ENCODE results near the gene CSMD2.

Gene CSMD2

GRCh38 chr1:34053660-34054059 is 111.4 kb downstream of the CSMD2 start:
- 100% methylated on average over 1 of the region's 2 CpGs; no CpG with 5 or more reads in 1 of the 2 experiments for WGBS, 2 experiments (ENCODE audit: insufficient coverage in 2 of 2)

GRCh38 chr1:34052565-34052964 is 112.5 kb downstream of the CSMD2 start:
- Histone ChIP-seq H3K4me1 (ENCODE audit: control insufficient read depth, insufficient read depth, low read length, poor library complexity, severe bottlenecking) (peaks cover 3% of the 10 kb centered on the region), H3K4me3 (ENCODE audit: extremely low read depth, insufficient read depth, low read length, poor library complexity, severe bottlenecking) (no peak overlapping the region), H3K9me3 (ENCODE audit: control insufficient read depth, low read length) (peaks cover 14% of the 10 kb centered on the region), H3K36me3 (ENCODE audit: control insufficient read depth, insufficient read depth, low read length) (no peaks in the 10 kb centered on the region), H3K27ac (ENCODE audit: low read depth, low read length, severe bottlenecking) (no peak overlapping the region)
- 90 to 95% methylated on average over 6 of the region's 6 CpGs for WGBS, 2 experiments (ENCODE audit: insufficient coverage in 2 of 2)

More at GRCh38 chr1:34053660-34054059, 111.4 kb downstream of the CSMD2 start:
- H3K36me3 ChIP-seq (ENCODE audit: control insufficient read depth, insufficient read depth, low read length) = no peaks in the 10 kb centered on the region
- no peak overlapping the region for H3K4me3 ChIP-seq (ENCODE audit: extremely low read depth, insufficient read depth, low read length, poor library complexity, severe bottlenecking)
- peaks cover 3% of the 10 kb centered on the region for H3K4me1 ChIP-seq (ENCODE audit: control insufficient read depth, insufficient read depth, low read length, poor library complexity, severe bottlenecking)
- H3K27ac ChIP-seq (ENCODE audit: low read depth, low read length, severe bottlenecking) = no peak overlapping the region
- peaks cover 14% of the 10 kb centered on the region for H3K9me3 ChIP-seq (ENCODE audit: control insufficient read depth, low read length)

GRCh38 chr1:34050709-34051485 is 114.1 kb downstream of the CSMD2 start:
- no peaks in the 10 kb centered on the region for H3K36me3 ChIP-seq (ENCODE audit: control insufficient read depth, insufficient read depth, low read length)
- H3K9me3 ChIP-seq (ENCODE audit: control insufficient read depth, low read length) = peaks cover 14% of the 10 kb centered on the region
- 88% methylated on average over 2 of the region's 3 CpGs; no CpG with 5 or more reads in 1 of the 2 experiments for WGBS, 2 experiments (ENCODE audit: insufficient coverage in 2 of 2)
- H3K4me1 ChIP-seq (ENCODE audit: control insufficient read depth, insufficient read depth, low read length, poor library complexity, severe bottlenecking) = no peaks in the 10 kb centered on the region
- H3K4me3 ChIP-seq (ENCODE audit: extremely low read depth, insufficient read depth, low read length, poor library complexity, severe bottlenecking) = no peak overlapping the region
- H3K27ac ChIP-seq (ENCODE audit: low read depth, low read length, severe bottlenecking) = no peak overlapping the region

- no peak overlapping the region for H3K4me3 ChIP-seq (ENCODE audit: extremely low read depth, insufficient read depth, low read length, poor library complexity, severe bottlenecking)
- H3K9me3 ChIP-seq (ENCODE audit: control insufficient read depth, low read length) = peaks cover 14% of the 10 kb centered on the region
- no peaks in the 10 kb centered on the region for H3K36me3 ChIP-seq (ENCODE audit: control insufficient read depth, insufficient read depth, low read length)
- H3K27ac ChIP-seq (ENCODE audit: low read depth, low read length, severe bottlenecking) = no peak overlapping the region
- 78 to 100% methylated on average over 1 of the region's 1 CpG for WGBS, 2 experiments (ENCODE audit: insufficient coverage in 2 of 2)
- no peaks in the 10 kb centered on the region for H3K4me1 ChIP-seq (ENCODE audit: control insufficient read depth, insufficient read depth, low read length, poor library complexity, severe bottlenecking)
These were observed 115.0 kb downstream of the CSMD2 start for GRCh38 chr1:34049994-34050393.

- H3K4me3 ChIP-seq (ENCODE audit: extremely low read depth, insufficient read depth, low read length, poor library complexity, severe bottlenecking) = no peak overlapping the region
- no peaks in the 10 kb centered on the region for H3K36me3 ChIP-seq (ENCODE audit: control insufficient read depth, insufficient read depth, low read length)
- WGBS, 2 experiments (ENCODE audit: insufficient coverage in 2 of 2) = 75% methylated on average over 1 of the region's 2 CpGs; no CpG with 5 or more reads in 1 of the 2 experiments
- H3K9me3 ChIP-seq (ENCODE audit: control insufficient read depth, low read length) = peaks cover 14% of the 10 kb centered on the region
- no peaks in the 10 kb centered on the region for H3K4me1 ChIP-seq (ENCODE audit: control insufficient read depth, insufficient read depth, low read length, poor library complexity, severe bottlenecking)
- H3K27ac ChIP-seq (ENCODE audit: low read depth, low read length, severe bottlenecking) = no peak overlapping the region
These were observed 115.6 kb downstream of the CSMD2 start for GRCh38 chr1:34049477-34049876.

GRCh38 chr1:34037856-34038255 is 127.2 kb downstream of the CSMD2 start:
- no peak overlapping the region for H3K4me3 ChIP-seq (ENCODE audit: extremely low read depth, insufficient read depth, low read length, poor library complexity, severe bottlenecking)
- H3K4me1 ChIP-seq (ENCODE audit: control insufficient read depth, insufficient read depth, low read length, poor library complexity, severe bottlenecking) = peaks cover 10% of the 10 kb centered on the region
- 0 to 44% methylated on average over 1 to 2 of the region's 7 CpGs for WGBS, 2 experiments (ENCODE audit: insufficient coverage in 2 of 2)
- no peak overlapping the region for H3K27ac ChIP-seq (ENCODE audit: low read depth, low read length, severe bottlenecking)
- no peaks in the 10 kb centered on the region for H3K9me3 ChIP-seq (ENCODE audit: control insufficient read depth, low read length)
- H3K36me3 ChIP-seq (ENCODE audit: control insufficient read depth, insufficient read depth, low read length) = no peaks in the 10 kb centered on the region

GRCh38 chr1:34037109-34037508 is 127.9 kb downstream of the CSMD2 start:
- 65 to 93% methylated on average over 4 to 7 of the region's 8 CpGs for WGBS, 2 experiments (ENCODE audit: insufficient coverage in 2 of 2)

GRCh38 chr1:34034036-34034435 is 131.0 kb downstream of the CSMD2 start:
- H3K36me3 ChIP-seq (ENCODE audit: control insufficient read depth, insufficient read depth, low read length) = peaks cover 4% of the 10 kb centered on the region
- H3K27ac ChIP-seq (ENCODE audit: low read depth, low read length, severe bottlenecking) = no peak overlapping the region
- peaks cover 10% of the 10 kb centered on the region for H3K4me1 ChIP-seq (ENCODE audit: control insufficient read depth, insufficient read depth, low read length, poor library complexity, severe bottlenecking)
- no peak overlapping the region for H3K4me3 ChIP-seq (ENCODE audit: extremely low read depth, insufficient read depth, low read length, poor library complexity, severe bottlenecking)
- 83 to 100% methylated on average over 1 of the region's 5 CpGs for WGBS, 2 experiments (ENCODE audit: insufficient coverage in 2 of 2)
- no peaks in the 10 kb centered on the region for H3K9me3 ChIP-seq (ENCODE audit: control insufficient read depth, low read length)

More at GRCh38 chr1:34037109-34037508, 127.9 kb downstream of the CSMD2 start:
- Histone ChIP-seq H3K36me3 (ENCODE audit: control insufficient read depth, insufficient read depth, low read length) (no peaks in the 10 kb centered on the region), H3K4me1 (ENCODE audit: control insufficient read depth, insufficient read depth, low read length, poor library complexity, severe bottlenecking) (peaks cover 10% of the 10 kb centered on the region), H3K9me3 (ENCODE audit: control insufficient read depth, low read length) (no peaks in the 10 kb centered on the region), H3K4me3 (ENCODE audit: extremely low read depth, insufficient read depth, low read length, poor library complexity, severe bottlenecking) (no peak overlapping the region), H3K27ac (ENCODE audit: low read depth, low read length, severe bottlenecking) (no peak overlapping the region)

GRCh38 chr1:34029954-34030353 is 135.1 kb downstream of the CSMD2 start:
- no peak overlapping the region for H3K4me3 ChIP-seq (ENCODE audit: extremely low read depth, insufficient read depth, low read length, poor library complexity, severe bottlenecking)
- peaks cover 4% of the 10 kb centered on the region for H3K36me3 ChIP-seq (ENCODE audit: control insufficient read depth, insufficient read depth, low read length)
- H3K9me3 ChIP-seq (ENCODE audit: control insufficient read depth, low read length) = no peaks in the 10 kb centered on the region
- no peak overlapping the region for H3K27ac ChIP-seq (ENCODE audit: low read depth, low read length, severe bottlenecking)
- WGBS, 2 experiments (ENCODE audit: insufficient coverage in 2 of 2) = 94% methylated on average over 2 of the region's 2 CpGs; no CpG with 5 or more reads in 1 of the 2 experiments
- H3K4me1 ChIP-seq (ENCODE audit: control insufficient read depth, insufficient read depth, low read length, poor library complexity, severe bottlenecking) = no peaks in the 10 kb centered on the region

- no peak overlapping the region for H3K4me3 ChIP-seq (ENCODE audit: extremely low read depth, insufficient read depth, low read length, poor library complexity, severe bottlenecking)
- H3K27ac ChIP-seq (ENCODE audit: low read depth, low read length, severe bottlenecking) = no peak overlapping the region
- H3K9me3 ChIP-seq (ENCODE audit: control insufficient read depth, low read length) = no peaks in the 10 kb centered on the region
- peaks cover 4% of the 10 kb centered on the region for H3K36me3 ChIP-seq (ENCODE audit: control insufficient read depth, insufficient read depth, low read length)
- 90 to 93% methylated on average over 3 of the region's 3 CpGs for WGBS, 2 experiments (ENCODE audit: insufficient coverage in 2 of 2)
- no peaks in the 10 kb centered on the region for H3K4me1 ChIP-seq (ENCODE audit: control insufficient read depth, insufficient read depth, low read length, poor library complexity, severe bottlenecking)
These were observed 135.5 kb downstream of the CSMD2 start for GRCh38 chr1:34029515-34029914.

- 86 to 93% methylated on average over 8 to 11 of the region's 11 CpGs for WGBS, 2 experiments (ENCODE audit: insufficient coverage in 2 of 2)
- H3K9me3 ChIP-seq (ENCODE audit: control insufficient read depth, low read length) = no peaks in the 10 kb centered on the region
- no peak overlapping the region for H3K27ac ChIP-seq (ENCODE audit: low read depth, low read length, severe bottlenecking)
- peaks cover 4% of the 10 kb centered on the region for H3K36me3 ChIP-seq (ENCODE audit: control insufficient read depth, insufficient read depth, low read length)
- no peak overlapping the region for H3K4me3 ChIP-seq (ENCODE audit: extremely low read depth, insufficient read depth, low read length, poor library complexity, severe bottlenecking)
- no peaks in the 10 kb centered on the region for H3K4me1 ChIP-seq (ENCODE audit: control insufficient read depth, insufficient read depth, low read length, poor library complexity, severe bottlenecking)
These were observed 136.5 kb downstream of the CSMD2 start for GRCh38 chr1:34028381-34029055.

Measured in mesodermal cell (in vitro differentiated cells).